Measurements from ENCODE around the gene ANKFN1. TPM values are rescaled to one million over a fixed set of nuclear protein-coding genes. Genes with fewer than 3 reads are reported as not detected.

ANKFN1 gene
- total RNA-seq, 2 experiments from 2014 or later, result not detected

DNA sequence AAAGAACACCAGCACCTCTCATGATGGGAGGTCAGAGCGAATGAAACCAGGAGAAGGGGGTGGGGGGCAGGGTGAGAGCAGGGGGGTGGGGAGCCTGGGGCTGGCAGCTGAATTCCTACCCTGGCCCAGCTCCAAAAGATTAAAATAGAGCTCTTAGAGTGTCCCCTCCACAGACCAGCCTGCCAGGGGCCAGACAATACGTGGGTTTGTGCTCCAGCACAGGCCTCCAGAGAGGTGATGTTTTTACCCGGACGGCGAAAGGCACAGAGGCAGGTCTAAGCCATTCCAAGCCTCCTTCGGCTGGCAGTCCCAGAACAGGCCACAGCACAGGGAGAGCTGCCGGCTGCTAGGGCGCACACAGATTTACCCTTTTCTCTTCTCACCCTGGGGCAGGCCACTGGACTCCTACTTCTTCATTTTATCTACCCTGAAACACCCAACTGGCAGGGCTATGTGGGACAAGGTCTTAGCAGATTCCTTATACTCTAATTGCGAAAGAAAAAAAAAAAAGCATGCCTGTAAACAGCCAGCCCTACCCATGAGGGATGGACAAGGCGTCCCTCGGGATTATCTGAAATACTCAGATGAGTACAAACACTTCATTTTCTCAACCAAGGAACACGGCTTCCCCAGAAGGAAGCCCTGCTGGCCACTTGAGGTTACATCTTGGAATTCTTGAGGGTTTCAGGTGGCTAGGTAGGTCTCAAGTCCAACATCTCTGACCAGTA lies 368.3 kb downstream of the ANKFN1 start:
- Mint-ChIP-seq H3K36me3 (no peaks in the 10 kb centered on the region), H3K27ac (no peak overlapping the region), H3K4me3 (no peak overlapping the region), H3K9me3 (ENCODE audit: low read depth) (no peaks in the 10 kb centered on the region), H3K27me3 (peaks cover 15% of the 10 kb centered on the region), H3K4me1 (no peaks in the 10 kb centered on the region)
- DNase-seq (no peak), ATAC-seq (no peak)
- CTCF ChIA-PET, result no interaction called here

- CTCF ChIA-PET, result no interaction called here
- no peaks in the 10 kb centered on the region for H3K9me3 Mint-ChIP-seq (ENCODE audit: low read depth)
Measured at GRCh38 chr17:56523042-56523441, 369.8 kb downstream of the ANKFN1 start.

DNA sequence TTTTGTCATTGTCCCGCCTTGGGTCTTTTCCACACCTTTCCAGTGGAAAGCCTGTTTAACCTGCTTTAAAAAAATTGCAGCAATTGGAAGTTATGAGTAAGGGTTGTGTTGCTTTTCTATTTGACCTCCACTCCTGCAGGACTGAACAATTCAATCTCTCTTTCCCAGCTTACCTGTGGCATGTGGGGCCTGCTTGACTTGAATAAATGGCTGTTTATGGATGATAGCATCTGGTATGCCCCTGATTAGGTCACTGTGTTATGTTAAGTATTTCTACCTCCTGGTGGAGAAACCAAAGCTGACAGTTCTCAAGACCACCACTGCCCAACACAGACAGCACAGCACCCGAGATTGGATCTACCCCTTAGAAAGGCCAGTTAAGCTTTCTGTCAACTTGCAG lies 375.4 kb downstream of the ANKFN1 start:
- CTCF ChIA-PET, result no interaction called here
- no peaks in the 10 kb centered on the region for H3K36me3 Mint-ChIP-seq
- H3K27ac Mint-ChIP-seq, result no peak overlapping the region
- no peak for DNase-seq
- peaks cover 20% of the 10 kb centered on the region for H3K27me3 Mint-ChIP-seq
- no peaks in the 10 kb centered on the region for H3K4me1 Mint-ChIP-seq
- H3K9me3 Mint-ChIP-seq (ENCODE audit: low read depth), result no peaks in the 10 kb centered on the region
- no peak for ATAC-seq
- no peak overlapping the region for H3K4me3 Mint-ChIP-seq

More at GRCh38 chr17:56523042-56523441, 369.8 kb downstream of the ANKFN1 start:
- H3K27ac Mint-ChIP-seq, result no peak overlapping the region
- ATAC-seq (no peak), DNase-seq (no peak)
- peaks cover 10% of the 10 kb centered on the region for H3K27me3 Mint-ChIP-seq
- H3K36me3 Mint-ChIP-seq, result no peaks in the 10 kb centered on the region
- no peaks in the 10 kb centered on the region for H3K4me1 Mint-ChIP-seq
- H3K4me3 Mint-ChIP-seq, result no peak overlapping the region

DNA sequence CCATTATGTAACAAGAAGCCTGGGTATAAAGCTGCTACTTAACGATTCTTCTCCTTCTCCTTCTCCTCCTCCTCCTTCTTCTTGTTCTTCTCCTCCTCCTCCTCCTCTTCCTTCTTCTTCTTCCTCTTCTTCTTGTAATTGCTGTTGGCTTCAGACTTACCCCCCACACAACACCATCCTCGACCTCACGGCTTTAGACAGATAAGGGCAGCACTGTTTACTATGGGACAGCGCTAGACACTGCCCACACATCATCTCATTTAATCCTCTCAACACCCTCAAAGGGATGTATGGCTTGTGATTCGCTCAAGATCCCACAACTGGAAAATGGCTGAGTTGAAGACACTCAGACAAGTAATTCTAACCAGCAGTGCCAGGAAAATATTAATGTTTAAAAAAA lies 379.7 kb downstream of the ANKFN1 start:
- Mint-ChIP-seq H3K36me3 (no peaks in the 10 kb centered on the region), H3K27ac (no peak overlapping the region), H3K9me3 (ENCODE audit: low read depth) (no peaks in the 10 kb centered on the region), H3K4me1 (no peaks in the 10 kb centered on the region), H3K27me3 (peaks cover 18% of the 10 kb centered on the region), H3K4me3 (no peak overlapping the region)
- CTCF ChIA-PET, result no interaction called here
- DNase-seq (no peak), ATAC-seq (no peak)

DNA sequence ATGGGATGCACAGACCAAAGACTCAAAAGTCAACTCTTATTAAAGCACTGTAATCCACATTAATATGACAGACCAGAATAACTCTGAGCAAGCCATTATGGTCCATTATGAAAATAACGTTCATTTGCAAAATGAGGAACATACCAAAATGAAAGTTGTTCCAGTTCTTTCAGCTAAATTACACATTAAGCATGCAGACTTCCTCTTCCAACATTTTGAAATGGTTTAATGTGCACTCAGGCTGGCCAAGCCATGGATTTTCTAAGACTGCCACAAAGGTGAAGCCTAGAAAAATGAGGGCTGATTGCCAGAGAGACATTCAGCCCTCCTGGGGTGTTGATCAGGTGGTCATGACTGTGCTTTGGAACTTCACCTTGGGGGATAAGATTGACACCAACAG lies 383.5 kb downstream of the ANKFN1 start:
- ATAC-seq (no peak), DNase-seq (no peak)
- Mint-ChIP-seq H3K27ac (no peak overlapping the region), H3K4me1 (no peaks in the 10 kb centered on the region), H3K9me3 (ENCODE audit: low read depth) (no peaks in the 10 kb centered on the region), H3K4me3 (no peak overlapping the region), H3K36me3 (no peaks in the 10 kb centered on the region), H3K27me3 (peaks cover 15% of the 10 kb centered on the region)
- CTCF ChIA-PET, result no interaction called here

DNA sequence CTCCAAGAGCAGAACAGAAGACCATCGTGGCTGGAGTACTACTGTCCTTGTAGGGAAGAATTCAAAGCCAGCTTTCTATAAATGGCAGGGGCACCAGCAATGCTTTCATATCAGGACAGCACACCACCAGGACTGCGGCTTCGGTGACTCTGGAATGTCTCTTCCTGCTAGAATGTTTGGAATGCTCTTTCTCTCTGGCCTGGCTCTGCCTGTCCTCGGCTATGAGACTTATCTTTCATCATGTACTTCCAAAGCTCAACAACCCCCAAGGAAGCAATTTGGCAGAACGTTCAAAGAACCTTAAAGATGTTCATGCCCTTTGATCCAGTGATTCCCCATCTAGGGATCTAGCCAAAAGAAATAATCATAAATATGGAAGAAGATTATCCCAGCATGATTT lies 387.6 kb downstream of the ANKFN1 start:
- Mint-ChIP-seq H3K36me3 (no peaks in the 10 kb centered on the region), H3K4me1 (no peaks in the 10 kb centered on the region), H3K9me3 (ENCODE audit: low read depth) (no peaks in the 10 kb centered on the region), H3K27ac (no peak overlapping the region), H3K4me3 (no peak overlapping the region), H3K27me3 (peaks cover 10% of the 10 kb centered on the region)
- DNase-seq, result no peak
- CTCF ChIA-PET, result no interaction called here
- no peak for ATAC-seq

- Mint-ChIP-seq H3K27ac (no peak overlapping the region), H3K4me1 (no peaks in the 10 kb centered on the region), H3K9me3 (ENCODE audit: low read depth) (no peaks in the 10 kb centered on the region), H3K4me3 (no peak overlapping the region), H3K27me3 (peaks cover 5% of the 10 kb centered on the region), H3K36me3 (no peaks in the 10 kb centered on the region)
- no peak for DNase-seq
- no peak for ATAC-seq
- CTCF ChIA-PET, result no interaction called here
Measured at GRCh38 chr17:56543280-56543679, 390.0 kb downstream of the ANKFN1 start.

DNA sequence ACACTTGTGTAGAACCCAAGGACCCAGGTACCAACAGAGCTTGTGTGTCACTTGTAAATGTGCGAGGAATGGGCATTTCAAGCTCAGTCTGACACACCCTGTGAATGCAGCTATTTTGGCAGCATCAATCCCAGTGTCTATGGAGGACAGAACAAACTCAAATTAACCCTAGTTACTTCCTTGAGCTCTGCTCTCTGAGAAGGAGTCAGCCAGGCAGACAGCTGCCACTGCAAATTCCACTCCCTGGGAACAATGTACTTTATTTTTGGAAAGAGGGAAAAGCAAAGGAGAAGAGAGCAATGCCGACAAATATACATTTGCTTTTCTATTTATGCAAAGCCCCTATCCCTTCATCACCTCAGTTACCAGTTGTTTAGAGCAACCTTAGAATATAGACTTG lies 391.8 kb downstream of the ANKFN1 start:
- no peaks in the 10 kb centered on the region for H3K36me3 Mint-ChIP-seq

DNA sequence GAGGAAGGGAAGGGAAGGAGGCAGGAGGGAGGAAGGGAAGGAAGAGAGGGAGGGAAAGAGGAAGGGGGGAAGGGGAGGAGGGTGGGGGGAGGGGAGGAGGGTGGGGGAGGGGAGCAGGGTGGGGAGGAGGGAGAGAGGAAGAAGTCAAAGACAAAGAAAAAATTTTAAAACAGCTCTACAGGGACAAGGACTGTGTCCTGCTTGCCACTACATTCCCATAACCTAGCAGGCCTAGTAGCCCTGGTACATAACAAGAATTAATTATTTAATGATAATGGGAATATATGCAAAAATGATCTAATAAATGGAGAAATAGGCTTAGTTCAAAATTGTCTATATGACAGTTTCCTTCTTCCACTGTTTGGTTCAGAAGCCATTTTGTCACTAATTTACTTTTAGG lies 392.7 kb downstream of the ANKFN1 start:
- H3K4me3 Mint-ChIP-seq, result no peak overlapping the region
- peaks cover 2% of the 10 kb centered on the region for H3K27me3 Mint-ChIP-seq
- peaks cover 3% of the 10 kb centered on the region for H3K9me3 Mint-ChIP-seq (ENCODE audit: low read depth)
- no peak for DNase-seq
- H3K36me3 Mint-ChIP-seq, result no peaks in the 10 kb centered on the region
- H3K4me1 Mint-ChIP-seq, result no peaks in the 10 kb centered on the region
- ATAC-seq, result no peak
- no peak overlapping the region for H3K27ac Mint-ChIP-seq
- CTCF ChIA-PET, result no interaction called here

More for the DNA sequence above, 391.8 kb downstream of the ANKFN1 start:
- Mint-ChIP-seq H3K4me3 (no peak overlapping the region), H3K9me3 (ENCODE audit: low read depth) (no peaks in the 10 kb centered on the region), H3K27me3 (peaks cover 2% of the 10 kb centered on the region), H3K27ac (no peak overlapping the region), H3K4me1 (no peaks in the 10 kb centered on the region)
- CTCF ChIA-PET, result no interaction called here
- no peak for ATAC-seq
- DNase-seq, result no peak

- H3K4me1 Mint-ChIP-seq, result no peaks in the 10 kb centered on the region
- ATAC-seq, result no peak
- H3K36me3 Mint-ChIP-seq, result no peaks in the 10 kb centered on the region
- H3K9me3 Mint-ChIP-seq (ENCODE audit: low read depth), result peaks cover 7% of the 10 kb centered on the region
- CTCF ChIA-PET, result no interaction called here
- H3K27ac Mint-ChIP-seq, result no peak overlapping the region
- peaks cover 2% of the 10 kb centered on the region for H3K27me3 Mint-ChIP-seq
- no peak for DNase-seq
- no peak overlapping the region for H3K4me3 Mint-ChIP-seq
Measured at GRCh38 chr17:56548661-56549060, 395.4 kb downstream of the ANKFN1 start.

GRCh38 chr17:56549501-56549900 lies 396.2 kb downstream of the ANKFN1 start:
- Mint-ChIP-seq H3K4me3 (no peak overlapping the region), H3K9me3 (ENCODE audit: low read depth) (peaks cover 7% of the 10 kb centered on the region), H3K4me1 (no peaks in the 10 kb centered on the region), H3K36me3 (no peaks in the 10 kb centered on the region), H3K27ac (no peak overlapping the region), H3K27me3 (peaks cover under 1% of the 10 kb centered on the region)
- ATAC-seq (no peak), DNase-seq (no peak)
- CTCF ChIA-PET, result no interaction called here

GRCh38 chr17:56557682-56558081 lies 404.4 kb downstream of the ANKFN1 start:
- CTCF ChIA-PET, result no interaction called here

GRCh38 chr17:56558088-56558487 lies 404.8 kb downstream of the ANKFN1 start:
- Mint-ChIP-seq H3K27me3 (peaks cover 4% of the 10 kb centered on the region), H3K36me3 (no peaks in the 10 kb centered on the region), H3K4me3 (no peak overlapping the region), H3K4me1 (no peaks in the 10 kb centered on the region), H3K9me3 (ENCODE audit: low read depth) (no peaks in the 10 kb centered on the region), H3K27ac (no peak overlapping the region)
- ATAC-seq, result no peak
- CTCF ChIA-PET, result no interaction called here
- no peak for DNase-seq

More at GRCh38 chr17:56557682-56558081, 404.4 kb downstream of the ANKFN1 start:
- Mint-ChIP-seq H3K27me3 (peaks cover 4% of the 10 kb centered on the region), H3K9me3 (ENCODE audit: low read depth) (no peaks in the 10 kb centered on the region), H3K4me1 (no peaks in the 10 kb centered on the region), H3K4me3 (no peak overlapping the region), H3K36me3 (no peaks in the 10 kb centered on the region), H3K27ac (no peak overlapping the region)
- DNase-seq (no peak), ATAC-seq (no peak)
